ENCODE measurements around the gene LAMA3. TPM values are rescaled to one million over a fixed set of nuclear protein-coding genes. Genes with fewer than 3 reads are reported as not detected.

LAMA3 gene
- total RNA-seq, 1 donor from 2014 or later: 2.4 TPM

DNA sequence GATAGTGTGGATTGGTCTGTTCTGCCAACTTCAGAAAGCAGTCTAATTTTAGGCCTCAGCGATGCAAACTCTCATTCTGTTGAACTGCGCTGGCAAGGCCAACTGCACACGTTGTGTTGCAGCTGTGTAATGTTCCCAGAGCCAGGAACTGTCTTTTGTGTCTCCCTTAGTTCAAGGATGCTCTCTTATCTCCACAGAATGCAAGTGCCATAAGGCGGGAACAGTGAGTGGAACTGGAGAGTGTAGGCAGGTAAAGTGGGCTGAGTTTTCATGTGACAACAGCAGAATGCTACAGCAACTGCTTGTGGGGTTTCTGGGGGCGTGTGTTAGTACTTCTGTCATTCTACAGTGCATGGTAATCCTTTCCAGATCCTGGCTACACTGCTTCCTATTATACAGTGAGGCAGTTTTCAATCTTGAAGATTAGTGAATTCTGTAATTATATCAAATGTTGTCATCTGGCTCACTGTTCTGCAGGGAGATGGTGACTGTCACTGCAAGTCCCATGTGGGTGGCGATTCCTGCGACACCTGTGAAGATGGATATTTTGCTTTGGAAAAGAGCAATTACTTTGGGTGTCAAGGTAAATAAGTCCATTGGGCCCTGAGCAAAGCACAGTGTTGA, 125.8 kb downstream of the LAMA3 start:
- no peak for DNase-seq (ENCODE audit: low read depth in 2 of 2)

GRCh38 chr18:23816021-23816420, 126.8 kb downstream of the LAMA3 start:
- DNase-seq (ENCODE audit: low read depth in 2 of 2): no peak

DNA sequence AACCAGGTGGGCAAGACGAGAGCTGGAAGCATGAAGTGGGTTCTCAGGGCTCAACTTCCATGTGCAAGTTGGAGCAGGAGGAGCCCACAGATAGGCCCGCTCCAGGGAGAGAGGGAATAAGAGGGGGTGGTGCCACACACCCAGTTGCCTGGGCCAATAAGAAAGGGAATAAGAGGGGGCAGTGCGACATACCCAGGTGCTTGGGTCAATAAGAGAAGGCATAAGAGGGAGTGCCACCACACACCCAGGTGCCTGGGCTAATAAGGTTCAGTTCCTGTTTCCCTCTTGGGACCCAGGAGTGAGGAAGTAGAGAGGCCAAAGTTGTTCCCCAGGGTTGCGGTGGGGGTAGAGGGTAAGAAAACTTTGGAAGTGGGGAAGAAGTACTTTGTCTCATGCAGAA, 127.5 kb downstream of the LAMA3 start:
- DNase-seq (ENCODE audit: low read depth in 2 of 2): no peak

DNA sequence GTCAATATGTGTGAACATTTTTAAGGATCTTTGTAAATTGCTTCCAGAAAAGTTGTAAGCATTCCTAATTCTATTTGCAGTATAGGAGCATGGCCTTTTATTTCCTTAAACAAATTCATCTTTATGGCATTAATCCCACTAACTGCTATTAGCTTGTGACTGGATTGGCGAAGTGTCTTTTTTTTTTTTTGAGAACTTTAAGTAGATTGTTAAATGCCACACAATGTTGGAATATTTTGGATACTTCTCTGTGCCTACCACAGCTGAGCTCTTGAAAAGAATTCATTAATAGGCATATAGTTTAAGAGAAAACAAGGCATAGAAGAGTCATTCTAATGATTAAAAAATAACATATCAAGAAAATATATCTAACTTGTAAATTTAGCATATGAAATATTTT, 129.7 kb downstream of the LAMA3 start:
- DNase-seq (ENCODE audit: low read depth in 2 of 2): no peak

GRCh38 chr18:23822590-23823385, 133.5 kb downstream of the LAMA3 start:
- DNase-seq (ENCODE audit: low read depth in 2 of 2): peak; percentile 70 to 91

DNA sequence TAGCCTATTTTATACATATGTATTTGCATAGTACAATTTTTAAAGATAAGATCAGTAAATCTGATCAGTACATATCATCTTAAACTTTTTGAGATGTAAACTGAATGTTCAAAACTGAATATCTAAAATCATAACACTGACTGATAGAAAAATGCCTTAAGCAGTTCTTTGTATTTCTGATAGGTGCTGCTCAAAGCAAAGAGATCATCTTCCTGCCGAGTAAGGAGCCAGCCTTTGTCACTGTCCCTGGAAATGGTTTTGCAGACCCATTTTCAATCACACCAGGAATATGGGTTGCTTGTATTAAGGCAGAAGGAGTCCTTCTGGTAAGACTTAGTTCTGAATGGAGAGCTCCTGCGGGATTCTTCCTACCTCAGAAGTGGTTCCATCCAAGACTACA, 135.0 kb downstream of the LAMA3 start:
- DNase-seq (ENCODE audit: low read depth in 2 of 2): peak in 1 of 2 donors; percentile 4

- DNase-seq (ENCODE audit: low read depth in 2 of 2): peak in 1 of 2 donors; percentile 37
These were observed 135.4 kb downstream of the LAMA3 start for GRCh38 chr18:23824669-23825068.

- no peak for DNase-seq (ENCODE audit: low read depth in 2 of 2)
These were observed 136.2 kb downstream of the LAMA3 start for GRCh38 chr18:23825496-23825895.

GRCh38 chr18:23825978-23826405, 136.7 kb downstream of the LAMA3 start:
- DNase-seq (ENCODE audit: low read depth in 2 of 2): peak; percentile 94 to 98

GRCh38 chr18:23826850-23827620, 137.8 kb downstream of the LAMA3 start:
- peak; percentile 55 to 69 for DNase-seq (ENCODE audit: low read depth in 2 of 2)

DNA sequence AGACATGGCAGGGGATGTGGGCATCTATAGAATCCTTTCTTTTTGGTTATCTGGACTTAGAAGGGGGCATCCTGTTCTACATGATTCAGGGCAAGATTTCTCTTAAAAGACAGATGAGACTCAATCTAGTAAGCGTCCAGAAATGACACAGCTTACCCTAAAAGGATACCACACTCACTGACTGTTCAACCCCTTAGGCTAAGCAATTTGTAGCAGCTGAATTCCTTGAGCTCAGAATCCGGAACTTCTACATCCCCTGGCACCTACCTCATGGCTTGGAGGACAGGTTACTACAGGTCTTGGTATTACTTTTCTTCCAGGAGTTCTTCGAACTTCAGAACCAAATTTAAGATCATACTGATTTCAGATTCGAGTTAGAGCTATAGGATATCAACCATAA, 138.4 kb downstream of the LAMA3 start:
- DNase-seq (ENCODE audit: low read depth in 2 of 2): no peak

DNA sequence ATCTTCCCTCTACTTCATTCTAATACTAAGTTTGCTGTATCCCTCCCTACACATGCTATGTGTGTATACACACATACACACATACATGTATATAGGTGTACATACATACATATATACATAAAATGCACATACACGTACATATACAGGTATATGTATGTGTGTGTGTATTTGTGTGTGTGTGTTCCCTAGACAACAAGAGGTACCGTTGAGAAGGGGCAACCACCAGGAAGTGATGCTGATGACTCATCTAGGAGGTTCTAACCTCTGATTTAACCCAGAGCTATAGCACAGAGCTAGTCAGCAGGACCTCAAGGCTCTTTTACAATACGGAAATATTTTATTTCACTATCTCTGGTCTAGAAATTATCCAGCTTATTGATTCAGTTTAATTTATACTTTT, 139.2 kb downstream of the LAMA3 start:
- DNase-seq (ENCODE audit: low read depth in 2 of 2): peak; percentile 93 to 95

- no peak for DNase-seq (ENCODE audit: low read depth in 2 of 2)
These were observed 143.7 kb downstream of the LAMA3 start for GRCh38 chr18:23832911-23833310.

GRCh38 chr18:23833714-23834113, 144.5 kb downstream of the LAMA3 start:
- DNase-seq (ENCODE audit: low read depth in 2 of 2): no peak

DNA sequence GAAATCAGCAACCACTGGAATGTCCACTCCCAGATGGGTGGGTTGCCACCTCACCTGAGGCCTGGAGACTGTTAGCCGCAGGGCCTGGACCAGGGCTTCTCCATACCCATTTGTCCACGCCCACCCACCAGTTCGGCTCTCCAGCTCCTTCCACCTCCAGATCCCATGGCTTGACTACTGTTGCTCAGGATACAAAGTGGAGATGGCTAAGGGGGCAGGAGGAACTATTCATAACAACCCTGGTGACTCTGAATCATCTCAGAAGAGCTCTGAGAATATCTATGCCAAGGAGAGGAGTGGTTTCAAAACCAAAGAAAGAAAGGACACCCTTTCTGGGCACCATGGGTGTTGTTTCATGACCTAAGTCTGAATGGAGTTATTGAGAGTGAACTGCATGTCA, 145.8 kb downstream of the LAMA3 start:
- DNase-seq (ENCODE audit: low read depth in 2 of 2): no peak

- no peak for DNase-seq (ENCODE audit: low read depth in 2 of 2)
These were observed 146.3 kb downstream of the LAMA3 start for GRCh38 chr18:23835506-23835905.

GRCh38 chr18:23837591-23837990, 148.3 kb downstream of the LAMA3 start:
- DNase-seq (ENCODE audit: low read depth in 2 of 2): peak; percentile 80 to 94

DNA sequence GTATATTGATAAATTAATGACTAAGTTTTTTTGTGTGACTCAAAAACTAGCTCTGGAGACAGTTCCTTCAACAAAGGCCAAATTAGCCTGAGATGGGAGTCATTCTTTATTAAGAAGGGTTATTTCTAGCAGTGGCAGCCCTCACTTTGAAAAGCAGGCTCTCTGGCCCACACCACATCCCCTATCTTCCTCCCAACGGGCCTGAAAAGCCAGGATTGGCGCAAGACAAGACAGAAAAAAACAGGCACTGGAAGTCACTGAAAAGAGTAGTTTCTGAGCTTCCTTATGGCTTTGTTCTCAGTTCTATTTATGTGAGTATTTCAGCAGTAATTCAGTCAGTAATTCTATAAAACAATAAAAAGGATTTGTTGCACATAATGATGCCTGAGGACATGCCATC, 149.0 kb downstream of the LAMA3 start:
- no peak for DNase-seq (ENCODE audit: low read depth in 2 of 2)

DNA sequence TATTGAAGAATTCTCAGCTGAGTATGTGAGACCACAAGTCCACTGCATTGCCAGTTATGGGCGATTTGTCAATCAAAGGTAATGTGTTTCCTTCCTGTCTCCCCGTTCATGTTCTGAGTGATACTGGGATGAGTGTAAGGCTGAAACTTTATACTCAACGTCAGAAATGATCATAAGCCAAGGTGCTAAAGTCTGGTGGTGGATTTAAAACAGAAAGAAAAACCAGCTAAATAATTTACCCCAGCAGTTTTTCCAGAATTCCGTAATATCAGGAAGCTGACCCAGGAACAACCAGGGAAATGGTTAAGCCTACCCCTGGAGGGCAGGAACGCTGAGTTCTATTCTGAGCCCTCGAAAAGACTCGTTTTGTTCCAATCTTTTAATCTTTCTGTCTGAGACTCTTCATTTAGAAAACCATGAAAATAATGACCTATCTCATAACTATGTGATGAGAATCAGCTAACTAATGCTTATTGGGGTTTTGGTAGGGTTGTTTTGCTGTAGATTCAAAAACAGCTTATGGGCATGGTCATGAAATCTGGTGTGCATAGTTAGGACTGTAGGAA, 149.6 kb downstream of the LAMA3 start:
- DNase-seq (ENCODE audit: low read depth in 2 of 2): peak; percentile 54 to 86

DNA sequence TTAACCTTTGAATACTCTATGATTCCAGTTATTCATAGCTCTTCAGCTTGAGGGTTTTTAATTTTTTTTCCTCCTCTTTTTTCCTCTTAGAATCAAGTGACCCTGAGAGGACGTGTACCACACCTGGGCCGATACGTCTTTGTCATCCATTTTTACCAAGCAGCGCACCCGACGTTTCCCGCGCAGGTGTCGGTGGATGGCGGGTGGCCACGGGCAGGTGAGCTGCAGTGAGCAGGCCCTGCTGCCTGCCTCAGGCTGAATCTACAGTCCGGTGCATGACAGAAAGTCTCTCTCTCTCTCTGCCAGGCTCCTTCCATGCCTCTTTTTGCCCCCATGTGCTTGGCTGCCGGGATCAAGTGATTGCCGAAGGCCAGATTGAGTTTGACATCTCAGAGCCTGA, 153.1 kb downstream of the LAMA3 start:
- DNase-seq (ENCODE audit: low read depth in 2 of 2): no peak

DNA sequence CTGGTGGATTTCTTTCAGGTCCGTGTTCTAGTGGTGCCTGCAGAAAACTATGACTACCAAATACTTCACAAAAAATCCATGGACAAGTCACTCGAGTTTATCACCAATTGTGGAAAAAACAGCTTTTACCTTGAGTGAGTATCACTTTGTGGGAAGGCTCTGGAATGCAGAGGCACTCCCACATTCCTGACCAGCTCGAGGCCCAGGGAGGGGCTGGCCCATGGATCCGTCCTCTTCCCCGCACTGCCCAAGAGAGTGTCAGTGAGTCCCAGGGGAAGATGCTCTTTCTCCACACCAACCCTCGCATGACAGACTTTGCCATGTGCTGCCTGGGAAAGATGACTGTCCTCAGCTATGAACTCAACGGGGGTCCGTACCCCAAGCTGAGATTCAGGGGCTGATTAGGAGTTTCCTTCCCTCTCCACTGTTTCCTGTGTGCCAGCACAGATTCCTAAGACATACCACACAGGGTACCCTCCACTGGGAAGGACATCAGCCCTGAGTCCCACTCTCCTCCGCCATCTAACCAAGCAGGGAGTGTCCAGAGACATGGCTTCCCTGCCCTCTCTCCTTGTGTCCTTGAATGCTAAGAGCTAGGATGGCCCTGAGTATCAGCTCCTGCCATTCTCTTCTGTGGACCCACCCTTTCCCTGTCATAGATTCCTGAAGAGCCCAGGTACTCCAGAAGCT, 155.9 kb downstream of the LAMA3 start:
- DNase-seq (ENCODE audit: low read depth in 2 of 2): no peak

Data from lung microvascular endothelial cell (primary cell).